ENCODE results near the gene SUGCT.

Gene SUGCT

GRCh38 chr7:40199076-40199802 lies 64.4 kb downstream of the SUGCT start:
- Histone ChIP-seq H3K4me3 (ENCODE audit: low read length) (no peak overlapping the region), H3K27me3 (replicated peaks; ENCODE audit: insufficient read depth, low read length) (no peaks in the 10 kb centered on the region), H3K9me3 (replicated peaks; ENCODE audit: insufficient read depth, low read length) (no peaks in the 10 kb centered on the region), H3K9ac (ENCODE audit: low read length) (no peak overlapping the region), H4K20me1 (ENCODE audit: insufficient read depth, low read length) (no peaks in the 10 kb centered on the region), H2AFZ (ENCODE audit: low read length) (no peak overlapping the region), H3F3A (ENCODE audit: insufficient read depth, low read length) (no peaks in the 10 kb centered on the region), H3K9me2 (replicated peaks; ENCODE audit: insufficient read depth, low read length) (no peaks in the 10 kb centered on the region), H3K4me1 (ENCODE audit: low read length) (no peaks in the 10 kb centered on the region), H3K4me2 (ENCODE audit: low read depth, low read length) (no peak overlapping the region), H3K36me3 (replicated peaks; ENCODE audit: insufficient read depth, low read length) (no peaks in the 10 kb centered on the region), H3K79me2 (ENCODE audit: low read length) (no peaks in the 10 kb centered on the region), H3K27ac (ENCODE audit: low read length) (no peak overlapping the region)
- TF ChIP-seq CTCF (IDR thresholded peaks at IDR 0.05; ENCODE audit: low read length) (peak; percentile 35), EZH2 (optimal IDR thresholded peaks at IDR 0.05; ENCODE audit: low read depth, low read length) (no peak)
- DNase-seq, result peak; percentile 14

GRCh38 chr7:40200791-40201190 lies 66.0 kb downstream of the SUGCT start:
- Histone ChIP-seq H3K27ac (ENCODE audit: low read length) (no peak overlapping the region), H3K27me3 (replicated peaks; ENCODE audit: insufficient read depth, low read length) (no peaks in the 10 kb centered on the region), H3K9me2 (replicated peaks; ENCODE audit: insufficient read depth, low read length) (no peaks in the 10 kb centered on the region), H3K4me2 (ENCODE audit: low read depth, low read length) (no peak overlapping the region), H3K79me2 (ENCODE audit: low read length) (no peaks in the 10 kb centered on the region), H3K9ac (ENCODE audit: low read length) (no peak overlapping the region), H2AFZ (ENCODE audit: low read length) (no peak overlapping the region), H4K20me1 (ENCODE audit: insufficient read depth, low read length) (no peaks in the 10 kb centered on the region), H3K36me3 (replicated peaks; ENCODE audit: insufficient read depth, low read length) (no peaks in the 10 kb centered on the region), H3F3A (ENCODE audit: insufficient read depth, low read length) (no peaks in the 10 kb centered on the region), H3K4me3 (ENCODE audit: low read length) (no peak overlapping the region), H3K4me1 (ENCODE audit: low read length) (no peaks in the 10 kb centered on the region), H3K9me3 (replicated peaks; ENCODE audit: insufficient read depth, low read length) (no peaks in the 10 kb centered on the region)
- TF ChIP-seq EZH2 (optimal IDR thresholded peaks at IDR 0.05; ENCODE audit: low read depth, low read length) (no peak), CTCF (IDR thresholded peaks at IDR 0.05; ENCODE audit: low read length) (no peak), EZH2phosphoT487 (IDR thresholded peaks at IDR 0.05; ENCODE audit: low read length) (no peak)
- no peak for DNase-seq

- no peak for DNase-seq
- Histone ChIP-seq H3K4me1 (ENCODE audit: low read length) (no peaks in the 10 kb centered on the region), H3K36me3 (replicated peaks; ENCODE audit: insufficient read depth, low read length) (no peaks in the 10 kb centered on the region), H3K4me2 (ENCODE audit: low read depth, low read length) (no peak overlapping the region), H2AFZ (ENCODE audit: low read length) (no peak overlapping the region), H4K20me1 (ENCODE audit: insufficient read depth, low read length) (no peaks in the 10 kb centered on the region), H3K27me3 (replicated peaks; ENCODE audit: insufficient read depth, low read length) (no peaks in the 10 kb centered on the region), H3K9ac (ENCODE audit: low read length) (no peak overlapping the region), H3K9me3 (replicated peaks; ENCODE audit: insufficient read depth, low read length) (no peaks in the 10 kb centered on the region), H3K4me3 (ENCODE audit: low read length) (no peak overlapping the region), H3K27ac (ENCODE audit: low read length) (no peak overlapping the region), H3F3A (ENCODE audit: insufficient read depth, low read length) (no peaks in the 10 kb centered on the region), H3K9me2 (replicated peaks; ENCODE audit: insufficient read depth, low read length) (no peaks in the 10 kb centered on the region), H3K79me2 (ENCODE audit: low read length) (no peaks in the 10 kb centered on the region)
- TF ChIP-seq CTCF (IDR thresholded peaks at IDR 0.05; ENCODE audit: low read length) (no peak), EZH2 (optimal IDR thresholded peaks at IDR 0.05; ENCODE audit: low read depth, low read length) (no peak), EZH2phosphoT487 (IDR thresholded peaks at IDR 0.05; ENCODE audit: low read length) (no peak)
These were observed 68.0 kb downstream of the SUGCT start for GRCh38 chr7:40202851-40203250.
